H1 (cell line): ENCODE data around the gene RNF126. TPM values are rescaled to one million over a fixed set of nuclear protein-coding genes. Genes with fewer than 3 reads are reported as not detected.
A peak's percentile ranks its signal among the peaks of the same experiment; 100 is the strongest.

Experiments used
- BACH1 ChIP-seq: IDR thresholded peaks from 2 replicates; pipeline ENCODE4 v1.6.1; 2012; ENCODE audit warnings: low read length, improper control_type of control experiment
- CBX8 ChIP-seq: fragments of 300-800, 300-1000 bp; sonication (generic); IDR thresholded peaks from 2 replicates; pipeline ENCODE4 v1.7.1; 2016; ENCODE audit warnings: low read depth, low read length, borderline replicate concordance
- CHD2 ChIP-seq: IDR thresholded peaks from 2 replicates; pipeline ENCODE4 v1.6.1; 2012; ENCODE audit warnings: low read length, improper control_type of control experiment
- CREB1 ChIP-seq: IDR thresholded peaks from 2 replicates; pipeline ENCODE4 v1.6.1; 2012; ENCODE audit warnings: inconsistent platforms
- GABPA ChIP-seq: IDR thresholded peaks from 2 replicates; pipeline ENCODE4 v1.6.1; 2011; ENCODE audit warnings: mild to moderate bottlenecking, low read length, moderate library complexity, borderline replicate concordance; ENCODE audit not compliant: insufficient read depth
- NANOG ChIP-seq: IDR thresholded peaks from 2 replicates; pipeline ENCODE4 v1.6.1; 2011; ENCODE audit warnings: low read length, low read depth, mild to moderate bottlenecking, inconsistent platforms; ENCODE audit not compliant: insufficient read depth, poor library complexity, severe bottlenecking
- POU5F1 ChIP-seq: IDR thresholded peaks from 2 replicates; pipeline ENCODE4 v1.6.1; 2011; ENCODE audit warnings: low read depth, mild to moderate bottlenecking, low read length, moderate library complexity
- RAD21 ChIP-seq, 2 experiments: IDR thresholded peaks in 1 of 2; conservative IDR thresholded peaks in 1 of 2; 2 replicates each; pipeline ENCODE4 v1.6.1; 2011; ENCODE audit warnings: low read depth in 2 of 2, low read length in 2 of 2, improper control_type of control experiment in 1 of 2, inconsistent platforms in 1 of 2, mild to moderate bottlenecking in 1 of 2, moderate library complexity in 1 of 2
- RBBP5 ChIP-seq: IDR thresholded peaks from 2 replicates; pipeline ENCODE4 v1.7.1; 2012; ENCODE audit warnings: low read depth, mild to moderate bottlenecking, inconsistent platforms, low read length, moderate library complexity, borderline replicate concordance
- RNF2 ChIP-seq: fragments of 200-900, 300-1000 bp; sonication (generic); IDR thresholded peaks from 2 replicates; pipeline ENCODE4 v1.7.1; 2016; ENCODE audit warnings: borderline replicate concordance, low read depth, mild to moderate bottlenecking, antibody characterized with exemption, low read length; ENCODE audit not compliant: poor library complexity, severe bottlenecking; ENCODE audit errors: missing control alignments
- RXRA ChIP-seq: IDR thresholded peaks from 2 replicates; pipeline ENCODE4 v1.6.1; 2011; ENCODE audit warnings: low read depth, mild to moderate bottlenecking, low read length, moderate library complexity; ENCODE audit not compliant: insufficient read depth
- SAP30 ChIP-seq: fragments of 300-600 bp; sonication (generic); IDR thresholded peaks from 2 replicates; pipeline ENCODE4 v1.7.1; 2012; ENCODE audit warnings: low read length, moderate library complexity, mild to moderate bottlenecking, inconsistent platforms; ENCODE audit not compliant: insufficient read depth, insufficient replicate concordance
- SIN3A ChIP-seq, 2 experiments: IDR thresholded peaks in 1 of 2; conservative IDR thresholded peaks in 1 of 2; 2 replicates each; pipeline ENCODE4 v1.6.1; 2011 to 2012; ENCODE audit warnings: low read length in 2 of 2, improper control_type of control experiment in 1 of 2, low read depth in 1 of 2, mild to moderate bottlenecking in 1 of 2
- SP1 ChIP-seq: IDR thresholded peaks from 2 replicates; pipeline ENCODE4 v1.6.1; 2011; ENCODE audit warnings: low read depth, low read length
- SP4 ChIP-seq: IDR thresholded peaks from 2 replicates; pipeline ENCODE4 v1.6.1; 2012; ENCODE audit warnings: low read length, inconsistent platforms
- TCF12 ChIP-seq: IDR thresholded peaks from 2 replicates; pipeline ENCODE4 v1.6.1; 2011; ENCODE audit warnings: low read depth, mild to moderate bottlenecking, low read length
- polyA plus RNA-seq, 7 experiments: library from polyadenylated mRNA; depleted of rRNA in 3 of 7; stranded (reverse) in 5 of 7; unstranded in 2 of 7; fragments of >200 nt in 5 of 7; fragments of 200-250 nt in 2 of 7; gene quantifications; 1 replicate in 5 of 7; 2 replicates in 1 of 7; 4 replicates in 1 of 7; pipeline versions ENCODE4 v1.2.1 to v1.2.3, GENCODE V29; 2011 to 2013; ENCODE audit warnings: missing spikeins in 2 of 7, mixed read lengths in 2 of 7
- total RNA-seq: library from RNA; stranded (reverse); fragmentation: NEBNext Ultra II Directional; extraction: Animal tissue kit (Norgen Biotek cat#: 25700); gene quantifications from 2 replicates; pipeline ENCODE4 v1.2.1, GENCODE V29; 2021
- TF ChIP-seq, protein P1 (sequence below): IDR thresholded peaks from 2 replicates; pipeline ENCODE4 v1.6.1; 2011; ENCODE audit warnings: low read length, improper control_type of control experiment
- TF ChIP-seq, protein P2 (sequence below), 3 experiments: IDR thresholded peaks; 1 replicate in 2 of 3; 2 replicates in 1 of 3; pipeline versions ENCODE4 v1.5.1 to v1.6.1; 2011; ENCODE audit warnings: low read length in 3 of 3, mild to moderate bottlenecking in 3 of 3, inconsistent platforms in 2 of 3, low read depth in 1 of 3, moderate library complexity in 1 of 3; ENCODE audit not compliant: insufficient read depth in 1 of 3; ENCODE audit errors: control extremely low read depth in 1 of 3
- TF ChIP-seq, protein P3 (sequence below): IDR thresholded peaks from 2 replicates; pipeline ENCODE4 v1.6.1; 2012; ENCODE audit warnings: inconsistent platforms

Gene RNF126
- total and polyA plus RNA-seq, 2 of the 8 experiments (the other 6 are each of a cell fraction or from before 2014, with no cell fraction given) = 21.8 to 68.0 TPM

DNA sequence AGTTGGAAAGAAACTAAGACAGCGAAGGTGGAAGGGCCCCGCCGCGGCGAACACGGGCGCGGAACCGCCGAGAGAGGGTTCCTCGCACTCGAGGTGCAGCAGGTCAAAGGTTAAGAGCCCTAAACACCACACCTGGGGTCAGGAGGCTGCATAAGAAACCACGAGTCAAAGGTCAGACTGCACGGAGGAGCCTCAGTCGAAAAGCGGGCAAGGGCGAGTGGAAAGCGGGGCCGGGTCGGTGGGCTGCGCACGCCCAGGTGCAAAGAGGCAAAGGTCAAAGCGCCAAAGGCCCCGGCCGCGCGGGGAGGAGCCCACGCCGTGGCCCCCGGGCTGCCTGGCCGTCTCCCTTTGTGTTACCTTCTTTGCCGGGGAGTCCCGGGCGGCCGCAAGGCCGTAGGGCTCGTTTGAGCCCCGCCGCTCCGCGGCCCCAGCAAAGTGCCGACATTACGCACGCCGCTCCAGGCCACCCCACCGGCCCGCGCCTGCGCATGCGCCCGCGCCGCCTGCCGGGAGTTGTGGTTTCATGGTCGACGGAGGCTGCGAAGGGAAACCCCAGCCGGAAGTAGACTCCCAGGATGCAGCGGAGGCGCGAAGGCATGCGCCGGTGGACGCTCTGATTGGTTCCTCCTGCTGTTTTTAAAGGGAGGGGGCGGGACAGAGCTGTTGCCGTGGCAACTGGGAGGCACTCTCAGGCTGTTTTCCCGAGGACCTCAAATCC is 29.8 kb downstream of the RNF126 start, which contains the start of gene POLRMT (continued):
- TF ChIP-seq, protein P1, sequence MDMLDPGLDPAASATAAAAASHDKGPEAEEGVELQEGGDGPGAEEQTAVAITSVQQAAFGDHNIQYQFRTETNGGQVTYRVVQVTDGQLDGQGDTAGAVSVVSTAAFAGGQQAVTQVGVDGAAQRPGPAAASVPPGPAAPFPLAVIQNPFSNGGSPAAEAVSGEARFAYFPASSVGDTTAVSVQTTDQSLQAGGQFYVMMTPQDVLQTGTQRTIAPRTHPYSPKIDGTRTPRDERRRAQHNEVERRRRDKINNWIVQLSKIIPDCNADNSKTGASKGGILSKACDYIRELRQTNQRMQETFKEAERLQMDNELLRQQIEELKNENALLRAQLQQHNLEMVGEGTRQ = no peak
- TF ChIP-seq NANOG (no peak), BACH1 (no peak), RAD21 (IDR thresholded peaks at IDR 0.05 in 1 of 2, conservative IDR thresholded peaks at IDR 0.05 in 1 of 2; ENCODE audit: low read depth in 2 of 2, low read length in 2 of 2) (no peak), TCF12 (no peak), CBX8 (no peak), RBBP5 (no peak), GABPA (peak; percentile 92; the same call in 1 of the 2 replicates), SAP30 (peak; percentile 63), SIN3A (conservative IDR thresholded peaks at IDR 0.05 in 1 of 2, IDR thresholded peaks at IDR 0.05 in 1 of 2; ENCODE audit: low read depth in 1 of 2, low read length in 2 of 2) (no peak; a peak in 1 of 4 replicates), CHD2 (peak; percentile 79), SP1 (peak; percentile 93), RXRA (no peak), RNF2 (no peak), SP4 (no peak), CREB1 (peak; percentile 49; the same call in 1 of the 2 replicates), POU5F1 (no peak)
- TF ChIP-seq, protein P2, sequence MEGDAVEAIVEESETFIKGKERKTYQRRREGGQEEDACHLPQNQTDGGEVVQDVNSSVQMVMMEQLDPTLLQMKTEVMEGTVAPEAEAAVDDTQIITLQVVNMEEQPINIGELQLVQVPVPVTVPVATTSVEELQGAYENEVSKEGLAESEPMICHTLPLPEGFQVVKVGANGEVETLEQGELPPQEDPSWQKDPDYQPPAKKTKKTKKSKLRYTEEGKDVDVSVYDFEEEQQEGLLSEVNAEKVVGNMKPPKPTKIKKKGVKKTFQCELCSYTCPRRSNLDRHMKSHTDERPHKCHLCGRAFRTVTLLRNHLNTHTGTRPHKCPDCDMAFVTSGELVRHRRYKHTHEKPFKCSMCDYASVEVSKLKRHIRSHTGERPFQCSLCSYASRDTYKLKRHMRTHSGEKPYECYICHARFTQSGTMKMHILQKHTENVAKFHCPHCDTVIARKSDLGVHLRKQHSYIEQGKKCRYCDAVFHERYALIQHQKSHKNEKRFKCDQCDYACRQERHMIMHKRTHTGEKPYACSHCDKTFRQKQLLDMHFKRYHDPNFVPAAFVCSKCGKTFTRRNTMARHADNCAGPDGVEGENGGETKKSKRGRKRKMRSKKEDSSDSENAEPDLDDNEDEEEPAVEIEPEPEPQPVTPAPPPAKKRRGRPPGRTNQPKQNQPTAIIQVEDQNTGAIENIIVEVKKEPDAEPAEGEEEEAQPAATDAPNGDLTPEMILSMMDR (IDR thresholded peaks at IDR 0.05; ENCODE audit: control extremely low read depth in 1 of 3, insufficient read depth in 1 of 3, low read depth in 1 of 3, low read length in 3 of 3) = no peak
- TF ChIP-seq, protein P3, sequence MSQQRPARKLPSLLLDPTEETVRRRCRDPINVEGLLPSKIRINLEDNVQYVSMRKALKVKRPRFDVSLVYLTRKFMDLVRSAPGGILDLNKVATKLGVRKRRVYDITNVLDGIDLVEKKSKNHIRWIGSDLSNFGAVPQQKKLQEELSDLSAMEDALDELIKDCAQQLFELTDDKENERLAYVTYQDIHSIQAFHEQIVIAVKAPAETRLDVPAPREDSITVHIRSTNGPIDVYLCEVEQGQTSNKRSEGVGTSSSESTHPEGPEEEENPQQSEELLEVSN = peak; percentile 59
